Fibroblast of lung (primary cell): ENCODE measurements around the gene CDKAL1.

Experiments used
- CTCF ChIP-seq, 2 donors: IDR thresholded peaks in 1 of 2; conservative IDR thresholded peaks in 1 of 2; 1 replicate in 1 of 2; 2 replicates in 1 of 2; pipeline ENCODE4 v1.5.1; 2011 to 2012; ENCODE audit warnings: low read length in 2 of 2, control low read depth in 1 of 2, inconsistent platforms in 1 of 2, low read depth in 1 of 2, mild to moderate bottlenecking in 1 of 2
- EZH2 ChIP-seq: IDR thresholded peaks from 2 replicates; pipeline ENCODE4 v1.5.1; 2012; ENCODE audit warnings: low read length, control low read depth, mild to moderate bottlenecking; ENCODE audit errors: missing control alignments

DNA sequence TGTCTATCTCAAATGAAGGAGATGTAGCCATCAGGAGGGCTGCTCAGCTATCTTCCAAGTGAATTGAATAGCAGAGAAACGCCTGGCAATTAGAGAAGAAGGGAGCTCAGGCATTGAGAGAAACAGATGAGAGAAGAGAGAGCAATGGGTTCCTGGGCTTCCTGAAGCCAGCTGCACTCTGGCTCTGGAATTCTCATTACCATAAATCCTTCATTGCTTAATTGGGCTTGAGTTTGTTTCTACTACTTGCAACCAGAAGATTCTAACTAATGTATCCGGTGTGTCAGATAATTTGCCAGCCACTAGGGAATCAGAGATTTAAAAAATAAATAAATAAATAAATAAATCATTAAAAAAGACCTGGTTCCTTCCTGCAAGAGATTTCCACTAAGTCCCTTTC, 25.0 kb upstream of the CDKAL1 start:
- no peak for TF ChIP-seq CTCF (conservative IDR thresholded peaks at IDR 0.05 in 1 of 2, IDR thresholded peaks at IDR 0.05 in 1 of 2; ENCODE audit: low read depth in 1 of 2, low read length in 2 of 2)
- no peak for TF ChIP-seq EZH2
